ENCODE results near the gene FAM217B. TPM values are rescaled to one million over a fixed set of nuclear protein-coding genes. Genes with fewer than 3 reads are reported as not detected.

FAM217B gene
- total RNA-seq, 2 donors from 2014 or later, result 8.2 to 11.2 TPM

GRCh38 chr20:59961423-59961822, 21.2 kb downstream of the FAM217B start:
- no peak for DNase-seq (ENCODE audit: low spot score)
- intact Hi-C loops (cut with DNase I), result no loop called here

- no peak for DNase-seq (ENCODE audit: low spot score)
- intact Hi-C loops (cut with DNase I), result no loop called here
Measured at GRCh38 chr20:59962155-59962554, 22.0 kb downstream of the FAM217B start.

GRCh38 chr20:59966428-59966827, 26.2 kb downstream of the FAM217B start:
- no peak for DNase-seq (ENCODE audit: low spot score)
- intact Hi-C loops (cut with DNase I), result no loop called here

- no peak for DNase-seq (ENCODE audit: low spot score)
- intact Hi-C loops (cut with DNase I), result no loop called here
Measured at GRCh38 chr20:59971428-59971827, 31.2 kb downstream of the FAM217B start.

GRCh38 chr20:59972037-59972801, 32.0 kb downstream of the FAM217B start:
- DNase-seq (ENCODE audit: low spot score), result no peak
- intact Hi-C loops (cut with DNase I), result no loop called here

GRCh38 chr20:59976156-59976782, 36.1 kb downstream of the FAM217B start:
- no peak for DNase-seq (ENCODE audit: low spot score)
- intact Hi-C loops (cut with DNase I), result no loop called here

- intact Hi-C loops (cut with DNase I), result no loop called here
- no peak for DNase-seq (ENCODE audit: low spot score)
Measured at GRCh38 chr20:59977086-59977485, 36.9 kb downstream of the FAM217B start.

- intact Hi-C loops (cut with DNase I), result no loop called here
- DNase-seq (ENCODE audit: low spot score), result no peak
Measured at GRCh38 chr20:59983076-59983475, 42.9 kb downstream of the FAM217B start.

- intact Hi-C loops (cut with DNase I), result no loop called here
- no peak for DNase-seq (ENCODE audit: low spot score)
Measured at GRCh38 chr20:59984541-59984940, 44.4 kb downstream of the FAM217B start.

- intact Hi-C loops (cut with DNase I), result no loop called here
- DNase-seq (ENCODE audit: low spot score), result no peak
Measured at GRCh38 chr20:59985164-59985563, 45.0 kb downstream of the FAM217B start.

- intact Hi-C loops (cut with DNase I), result no loop called here
- no peak for DNase-seq (ENCODE audit: low spot score)
Measured at GRCh38 chr20:59985864-59986263, 45.7 kb downstream of the FAM217B start.

GRCh38 chr20:59987135-59987534, 46.9 kb downstream of the FAM217B start:
- intact Hi-C loops (cut with DNase I), result no loop called here
- DNase-seq (ENCODE audit: low spot score), result no peak

- intact Hi-C loops (cut with DNase I), result no loop called here
- DNase-seq (ENCODE audit: low spot score), result no peak
Measured at GRCh38 chr20:59988141-59988540, 48.0 kb downstream of the FAM217B start.

GRCh38 chr20:59992526-59993084, 52.4 kb downstream of the FAM217B start:
- intact Hi-C loops (cut with DNase I), result no loop called here
- DNase-seq (ENCODE audit: low spot score), result no peak

GRCh38 chr20:59993736-59994430, 53.7 kb downstream of the FAM217B start:
- intact Hi-C loops (cut with DNase I), result no loop called here
- DNase-seq (ENCODE audit: low spot score), result no peak

- DNase-seq (ENCODE audit: low spot score), result no peak
- intact Hi-C loops (cut with DNase I), result loop anchor here in 1 of 2 donors (5.0 kb wide), 1 partner anchor 332 kb away; no protein-coding TSS in a partner anchor
Measured at GRCh38 chr20:59994697-59995122, 54.5 kb downstream of the FAM217B start.

GRCh38 chr20:59996108-59996507, 55.9 kb downstream of the FAM217B start:
- intact Hi-C loops (cut with DNase I), result loop anchor here in 1 of 2 donors (5.0 kb wide), 1 partner anchor 334 kb away; no protein-coding TSS in a partner anchor
- no peak for DNase-seq (ENCODE audit: low spot score)

- intact Hi-C loops (cut with DNase I), result loop anchor here in 1 of 2 donors (5.0 kb wide), 1 partner anchor 336 kb away; no protein-coding TSS in a partner anchor
- DNase-seq (ENCODE audit: low spot score), result no peak
Measured at GRCh38 chr20:59997896-59998295, 57.7 kb downstream of the FAM217B start.
